BJ (cell line): Measurements from ENCODE around the gene CDC42BPA. TPM values are rescaled to one million over a fixed set of nuclear protein-coding genes. Genes with fewer than 3 reads are reported as not detected.

ENCODE experiments used
- CTCF ChIA-PET: fragments of 350-600 bp; formaldehyde crosslinking; extraction: SDS; loops from one replicate; lab custom pipeline; 2021; ENCODE audit warnings: antibody characterized with exemption, inconsistent platforms; lab: Yijun Ruan, JAX
- POLR2A ChIA-PET: fragments of 300-600 bp; sonication (Branson Sonifier 250); formaldehyde crosslinking; extraction: SDS; loops from one replicate; lab custom pipeline; 2021; ENCODE audit warnings: antibody characterized with exemption; lab: Charles Lee
- DNase-seq: peaks from one replicate; pipeline ENCODE4 v3.0.0-alpha.2; 2011; ENCODE audit warnings: low read depth
- H3K27me3 ChIP-seq: 2 replicates; pipeline ENCODE4 v1.6.0; 2011; ENCODE audit warnings: low read length; ENCODE audit not compliant: control insufficient read depth, insufficient read depth
- H3K36me3 ChIP-seq: 2 replicates; pipeline ENCODE4 v1.5.1; 2011; ENCODE audit warnings: low read length; ENCODE audit not compliant: control insufficient read depth, insufficient read depth
- H3K4me3 ChIP-seq: 2 replicates; pipeline ENCODE4 v1.5.1; 2011; ENCODE audit warnings: low read depth, mild to moderate bottlenecking, control low read depth, low read length
- CTCF ChIP-seq: IDR thresholded peaks from 2 replicates; pipeline ENCODE4 v1.5.1; 2011; ENCODE audit warnings: low read depth, mild to moderate bottlenecking, control low read depth, inconsistent platforms, low read length, moderate library complexity; ENCODE audit not compliant: insufficient read depth
- polyA plus RNA-seq: library from polyadenylated mRNA; depleted of rRNA; stranded (reverse); fragments of >200 nt; gene quantifications from 2 replicates; pipeline ENCODE4 v1.2.3, GENCODE V29; 2011

The CDC42BPA gene
- polyA plus RNA-seq, 1 experiment = 17.9 TPM

GRCh38 chr1:227094249-227094966 lies 223.9 kb downstream of the CDC42BPA start:
- no peak for DNase-seq
- Histone ChIP-seq H3K36me3 (peaks cover 7% of the 10 kb centered on the region), H3K27me3 (no peaks in the 10 kb centered on the region), H3K4me3 (no peak overlapping the region)
- no peak for TF ChIP-seq CTCF
- ChIA-PET POLR2A (no interaction called here), CTCF (no interaction called here)

- H3K36me3 ChIP-seq = peaks cover 7% of the 10 kb centered on the region
- POLR2A ChIA-PET = no interaction called here
- no peak overlapping the region for H3K4me3 ChIP-seq
- no peak for TF ChIP-seq CTCF
- CTCF ChIA-PET = no interaction called here
- no peak for DNase-seq
- H3K27me3 ChIP-seq = no peaks in the 10 kb centered on the region
Observed at GRCh38 chr1:227093309-227093708, 225.0 kb downstream of the CDC42BPA start.

- CTCF ChIA-PET = no interaction called here
- no peak overlapping the region for H3K4me3 ChIP-seq
- no peaks in the 10 kb centered on the region for H3K27me3 ChIP-seq
- TF ChIP-seq CTCF = no peak
- POLR2A ChIA-PET = no interaction called here
- H3K36me3 ChIP-seq = peaks cover 7% of the 10 kb centered on the region
- no peak for DNase-seq
Observed at GRCh38 chr1:227092069-227092468, 226.2 kb downstream of the CDC42BPA start.

GRCh38 chr1:227086636-227087035 lies 231.7 kb downstream of the CDC42BPA start:
- no peaks in the 10 kb centered on the region for H3K27me3 ChIP-seq
- no peak overlapping the region for H3K4me3 ChIP-seq
- DNase-seq = no peak
- H3K36me3 ChIP-seq = peaks cover 5% of the 10 kb centered on the region
- ChIA-PET POLR2A (no interaction called here), CTCF (no interaction called here)
- no peak for TF ChIP-seq CTCF

- CTCF ChIA-PET = no interaction called here
- Histone ChIP-seq H3K4me3 (no peak overlapping the region), H3K36me3 (peaks cover 3% of the 10 kb centered on the region; the same call in 1 of the 2 replicates), H3K27me3 (no peaks in the 10 kb centered on the region)
- POLR2A ChIA-PET = no interaction called here
- no peak for TF ChIP-seq CTCF
- no peak for DNase-seq
Observed at GRCh38 chr1:227082999-227083746, 235.1 kb downstream of the CDC42BPA start.
